Islet precursor cell (in vitro differentiated cells): ENCODE results near the gene CNOT4.
"Not testable (repeated sequence)": the region's sequence is repeated elsewhere in the genome, so short reads cannot be mapped to it uniquely, and the experiment has no call there.

Experiments used
- DNase-seq: peaks from one replicate; pipeline ENCODE4 v3.0.0-alpha.2; 2018

Gene CNOT4

DNA sequence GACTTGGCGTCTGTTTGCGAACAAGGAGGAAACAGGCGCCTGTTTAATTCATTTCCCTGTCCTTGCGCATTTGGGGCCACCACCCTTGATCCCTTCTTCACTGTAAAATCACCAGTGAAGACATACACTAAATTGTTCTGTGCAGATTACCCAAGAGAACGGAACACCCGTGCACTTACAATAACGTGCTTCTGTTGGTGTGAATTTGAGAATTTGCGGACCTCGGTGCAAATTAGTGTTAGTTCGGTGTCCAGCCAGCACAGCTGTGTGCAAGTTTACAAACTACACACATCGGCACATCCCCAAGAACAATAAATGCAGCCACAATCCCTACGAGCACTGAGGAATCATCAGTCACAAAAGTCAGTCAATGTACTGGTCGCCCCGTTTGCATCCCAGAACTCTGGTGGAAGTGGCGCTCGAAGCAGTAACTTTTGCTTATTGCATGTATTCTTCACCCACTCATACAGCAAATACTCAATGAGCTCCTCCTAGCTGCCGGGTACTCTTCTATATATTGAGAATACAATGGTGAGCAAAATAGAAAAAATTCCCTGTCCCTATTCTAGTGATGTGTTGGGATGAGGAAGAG is 786 bp upstream of the CNOT4 start:
- DNase-seq: no peak

GRCh38 chr7:135509589-135509838 is 388 bp downstream of the CNOT4 start:
- DNase-seq: no peak

GRCh38 chr7:135508883-135509588 is 866 bp downstream of the CNOT4 start:
- peak; percentile 63 for DNase-seq

DNA sequence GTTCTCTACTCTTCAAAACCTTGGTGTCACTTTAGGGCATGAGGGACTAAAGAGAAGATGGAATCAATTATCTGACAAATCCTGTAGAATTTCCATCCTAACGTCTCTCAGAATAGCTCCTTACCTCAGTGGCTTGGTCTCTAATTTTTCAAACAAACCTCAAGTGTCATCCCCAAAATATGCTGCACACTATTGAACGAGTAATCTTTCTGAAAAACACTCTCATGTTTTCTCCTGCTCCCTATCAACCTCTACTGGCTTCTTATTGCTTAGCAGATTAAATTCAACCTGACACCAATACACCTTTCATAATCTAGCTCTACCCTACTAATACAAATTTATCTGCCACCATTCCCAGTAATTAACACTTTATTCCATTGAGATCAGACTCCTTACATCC is 8.5 kb downstream of the CNOT4 start:
- DNase-seq: no peak

DNA sequence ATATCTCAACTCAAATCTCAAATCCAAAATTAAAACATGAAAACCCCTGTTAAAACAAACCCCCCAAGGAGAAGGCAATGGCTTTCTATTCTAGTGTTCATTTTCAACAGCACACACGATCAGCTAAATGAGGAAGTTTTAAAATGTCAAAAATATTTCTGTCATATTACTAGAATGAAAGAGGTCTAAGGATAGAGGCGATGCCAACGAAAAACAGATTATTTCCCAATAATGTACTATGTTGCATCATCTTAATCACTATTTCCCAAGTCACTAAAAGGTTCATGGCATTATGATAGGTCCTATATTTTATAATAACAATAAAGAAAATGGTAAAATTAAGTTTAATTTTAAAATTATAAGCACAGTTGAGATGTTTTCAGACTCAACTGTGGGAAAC is 10.1 kb downstream of the CNOT4 start:
- DNase-seq: no peak

DNA sequence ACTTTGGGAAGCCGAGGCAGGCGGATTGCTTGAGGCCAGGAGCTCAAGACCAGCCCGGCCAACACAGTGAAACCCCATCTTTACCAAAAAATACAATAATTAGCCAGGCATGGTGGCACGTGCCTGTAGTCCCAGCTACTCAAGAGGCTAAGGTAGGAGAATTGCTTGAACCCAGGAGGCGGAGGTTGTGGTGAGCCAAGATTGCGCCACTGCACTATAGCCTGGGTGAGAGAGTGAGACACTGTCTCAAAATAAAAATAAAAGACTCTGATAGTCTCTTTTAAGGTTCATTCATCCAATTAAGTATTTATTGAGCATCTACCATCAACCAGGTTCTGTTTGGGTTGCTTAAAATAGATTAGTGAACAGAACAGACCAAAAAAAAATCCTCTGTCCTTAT is 12.7 kb downstream of the CNOT4 start:
- DNase-seq: not testable (repeated sequence)

DNA sequence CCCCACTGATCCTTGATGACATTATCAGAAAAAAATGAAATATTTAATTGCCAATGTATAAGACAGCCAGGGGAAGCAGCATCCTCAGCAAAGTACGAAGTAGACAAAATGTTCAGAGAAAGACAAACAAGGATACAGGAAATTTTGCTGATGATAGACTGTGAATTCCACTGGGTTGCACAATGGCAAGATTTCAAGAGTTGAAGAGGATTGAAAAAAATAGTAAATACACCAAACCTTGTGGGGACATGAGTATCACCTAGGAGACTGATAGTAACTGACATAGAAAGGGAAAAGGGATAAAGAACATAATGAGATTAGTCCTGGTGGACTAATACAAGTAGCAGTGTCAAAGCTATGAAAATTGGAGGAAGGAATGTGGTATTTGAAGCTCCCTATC is 16.5 kb downstream of the CNOT4 start:
- DNase-seq: no peak

- no peak for DNase-seq
These were observed 17.8 kb downstream of the CNOT4 start for GRCh38 chr7:135492151-135492550.

DNA sequence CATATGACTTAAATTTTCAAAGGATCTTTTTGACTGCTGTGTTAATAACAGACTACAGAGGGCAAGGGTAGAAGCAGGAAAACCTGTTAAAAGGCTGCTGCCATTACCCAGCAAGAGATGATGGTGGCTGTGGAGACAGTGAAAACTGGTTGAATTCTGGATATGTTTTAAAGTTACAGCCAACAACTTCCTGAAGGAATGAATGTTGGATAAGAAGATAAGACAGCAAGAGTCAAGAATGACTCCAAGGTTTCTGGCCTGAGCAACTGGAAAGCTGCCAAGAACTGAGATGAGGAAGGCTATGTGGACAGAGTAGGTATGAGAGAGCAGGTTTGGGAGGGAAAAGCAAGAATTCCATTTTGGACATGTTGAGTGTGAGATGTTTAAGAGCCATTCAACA is 19.1 kb downstream of the CNOT4 start:
- no peak for DNase-seq

DNA sequence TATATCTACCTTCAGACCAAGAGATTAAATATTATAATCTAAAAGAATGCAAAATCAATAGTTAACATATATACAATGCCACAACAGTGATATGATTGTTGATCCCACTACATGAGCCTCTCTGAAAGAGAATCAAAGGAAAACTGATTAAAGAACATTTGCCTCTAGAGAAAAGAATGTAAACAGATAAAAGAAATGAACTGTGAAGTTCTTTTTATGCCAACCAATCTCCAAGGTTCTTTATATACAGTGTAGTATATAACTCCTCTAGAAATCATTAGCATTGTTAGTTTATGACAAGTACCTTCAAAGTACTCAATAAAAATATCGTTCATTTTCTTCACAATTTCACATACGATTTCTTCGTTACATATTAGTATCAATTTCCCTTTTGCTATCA is 20.1 kb downstream of the CNOT4 start:
- no peak for DNase-seq

DNA sequence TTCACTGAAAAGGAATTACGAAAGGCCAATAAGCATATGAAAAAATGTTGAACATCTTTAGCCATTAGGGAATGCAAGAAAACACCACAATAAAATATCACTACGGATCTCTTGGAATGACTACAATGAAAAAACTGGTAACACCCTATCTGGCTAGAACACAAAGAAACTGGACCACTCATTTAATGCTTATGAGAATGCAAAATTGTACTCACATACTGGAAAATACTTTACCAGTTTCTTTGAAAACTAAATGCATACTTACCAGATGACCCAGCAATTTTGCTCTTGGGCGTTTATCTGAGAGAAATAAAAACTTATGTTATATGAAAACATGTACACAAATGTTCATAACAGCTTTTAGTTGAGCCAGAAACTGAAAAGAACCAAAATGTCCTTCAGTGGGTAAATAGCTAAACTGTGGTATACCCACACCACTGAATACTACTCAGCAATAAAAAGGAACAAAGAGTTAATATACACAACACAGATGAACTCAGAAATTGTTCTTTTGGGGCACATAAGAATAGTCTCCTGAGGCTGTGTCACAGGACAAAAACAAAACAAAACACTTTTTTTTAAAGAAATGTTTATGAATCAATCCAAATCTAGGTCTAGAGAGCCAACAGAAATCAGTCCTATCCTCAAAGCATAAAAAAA is 23.5 kb downstream of the CNOT4 start:
- DNase-seq: no peak

DNA sequence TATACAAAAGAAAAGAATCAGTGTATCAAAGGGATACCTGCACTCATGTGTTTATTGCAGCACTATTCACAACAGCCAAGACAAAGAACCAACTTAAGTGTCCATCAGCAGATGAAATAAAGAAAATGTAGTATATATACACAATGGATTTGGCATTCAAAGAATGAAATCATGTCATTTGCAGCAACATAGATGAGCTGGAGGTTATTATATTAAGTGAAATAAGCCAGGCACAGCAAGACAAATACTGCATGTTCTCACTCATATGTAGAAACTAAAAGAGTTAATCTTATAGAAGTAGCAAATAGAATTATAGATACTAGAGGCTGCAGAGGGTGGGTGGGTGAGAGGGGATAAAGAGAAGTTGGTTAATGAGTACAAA is 28.3 kb downstream of the CNOT4 start:
- DNase-seq: no peak

GRCh38 chr7:135480966-135481597 is 28.8 kb downstream of the CNOT4 start:
- DNase-seq: no peak

GRCh38 chr7:135475521-135475920 is 34.4 kb downstream of the CNOT4 start:
- DNase-seq: no peak

DNA sequence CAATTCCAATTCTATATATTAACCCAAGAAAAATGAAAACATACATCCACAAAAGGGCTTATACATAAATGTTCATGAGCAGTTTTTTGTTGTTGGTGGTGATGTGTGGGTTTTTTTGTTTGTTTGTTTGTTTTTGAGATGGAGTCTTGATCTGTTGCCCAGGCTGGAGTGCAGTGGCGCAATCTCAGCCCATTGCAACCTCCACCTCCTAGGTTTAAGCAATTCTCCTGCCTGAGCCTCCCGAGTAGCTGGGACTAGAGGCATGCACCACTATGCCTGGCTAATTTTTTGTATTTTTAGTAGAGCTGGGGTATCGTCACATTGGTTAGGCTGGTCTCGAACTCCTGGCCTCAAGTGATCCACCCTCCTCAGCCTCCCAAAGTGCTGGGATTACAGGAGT is 40.2 kb downstream of the CNOT4 start:
- not testable (repeated sequence) for DNase-seq

- no peak for DNase-seq
These were observed 42.6 kb downstream of the CNOT4 start for GRCh38 chr7:135467207-135467711.

GRCh38 chr7:135466442-135467206 is 43.3 kb downstream of the CNOT4 start:
- no peak for DNase-seq

- DNase-seq: no peak
These were observed 46.0 kb downstream of the CNOT4 start for GRCh38 chr7:135463908-135464307.

DNA sequence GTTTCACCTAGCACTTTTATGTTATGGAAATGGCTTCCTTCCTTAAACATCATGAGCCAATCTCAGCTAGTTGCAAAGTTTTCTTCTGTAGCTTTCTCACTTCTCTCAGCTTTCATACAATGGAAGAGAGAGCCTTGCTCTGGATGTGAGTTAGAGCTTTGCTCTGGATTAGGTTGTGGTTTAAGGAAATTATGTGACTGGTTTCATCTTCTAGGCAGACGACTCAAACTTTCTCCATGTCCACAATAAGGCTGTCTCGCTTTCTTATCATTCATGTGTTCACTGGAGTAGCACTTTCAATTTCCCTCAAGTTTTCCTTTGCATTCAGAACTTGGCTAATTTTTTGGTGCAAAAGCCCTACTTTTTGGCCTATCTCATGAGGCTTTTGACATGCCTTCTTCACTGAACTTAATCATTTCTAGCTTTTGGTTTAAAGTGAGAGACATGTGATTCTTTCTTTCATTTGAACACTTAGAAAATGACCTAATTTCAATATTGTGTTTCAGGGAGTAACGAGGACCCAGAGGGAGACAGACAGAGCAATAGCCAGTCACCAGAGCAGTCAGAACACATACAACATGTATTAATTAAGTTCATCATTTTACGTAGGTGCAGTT is 49.8 kb downstream of the CNOT4 start:
- DNase-seq: no peak

- no peak for DNase-seq
These were observed 50.8 kb downstream of the CNOT4 start for GRCh38 chr7:135459076-135459475.

DNA sequence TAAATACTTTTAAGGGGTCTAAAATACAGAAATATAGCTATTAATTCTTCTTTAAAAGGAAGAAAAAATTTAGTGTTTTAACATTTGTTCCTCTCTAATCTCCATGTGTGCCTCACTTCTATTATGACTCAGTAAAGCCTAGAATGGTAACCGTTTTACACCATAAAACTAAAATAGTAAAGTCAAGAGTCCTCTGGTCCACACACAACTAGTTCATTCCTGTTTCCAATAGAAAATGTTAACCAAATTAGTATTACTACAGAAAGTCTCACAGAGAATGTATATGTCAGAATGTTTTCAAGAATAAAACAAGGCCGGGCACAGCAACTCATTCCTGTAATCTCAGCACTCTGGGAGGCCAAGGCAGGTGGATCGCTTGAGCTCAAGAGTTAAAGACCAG is 55.8 kb downstream of the CNOT4 start:
- no peak for DNase-seq

- no peak for DNase-seq
These were observed 60.5 kb downstream of the CNOT4 start for GRCh38 chr7:135449436-135449835.

GRCh38 chr7:135448753-135449152 is 61.1 kb downstream of the CNOT4 start:
- no peak for DNase-seq
